ENCODE measurements around the gene HOXB5. TPM values are rescaled to one million over a fixed set of nuclear protein-coding genes. Genes with fewer than 3 reads are reported as not detected.
A peak's percentile ranks its signal among the peaks of the same experiment; 100 is the strongest.

HOXB5 gene
- total and polyA plus RNA-seq, 2 experiments from 2014 or later = 0.27 to 4.4 TPM

DNA sequence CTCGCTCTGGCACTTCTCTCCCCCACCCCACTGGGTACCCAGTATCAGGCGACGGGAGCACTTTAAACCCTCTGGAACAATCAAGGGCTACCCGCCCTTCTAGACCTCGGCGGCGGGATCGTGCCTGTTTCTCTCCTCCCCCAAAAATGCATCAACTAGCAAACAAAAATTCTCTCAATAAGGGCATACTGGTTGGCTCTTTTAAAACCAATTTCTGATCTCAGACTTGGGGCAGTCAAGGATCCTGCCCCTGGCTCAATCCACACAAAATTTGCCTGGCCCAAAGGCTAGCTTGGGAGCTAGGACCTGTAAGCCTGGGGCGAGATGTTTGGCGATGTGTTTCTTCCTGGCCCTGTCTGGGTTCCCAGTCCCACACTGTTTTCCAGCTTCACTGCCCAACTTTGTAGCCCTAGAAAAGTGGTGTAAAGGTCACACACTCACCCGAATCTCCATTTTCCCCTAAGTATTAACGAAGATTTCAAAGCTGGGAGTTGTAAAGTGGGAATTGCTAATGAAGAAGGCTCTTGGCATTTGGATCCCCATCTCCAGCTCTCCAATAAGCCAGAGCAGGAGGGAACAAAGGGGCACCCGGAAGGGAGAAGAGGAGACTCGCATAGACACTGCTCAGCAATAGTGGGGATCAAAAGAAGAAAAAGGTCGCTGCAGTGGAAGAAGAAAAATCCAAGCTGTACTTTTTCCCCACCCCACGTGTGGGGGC is 34.3 kb downstream of the HOXB5 start:
- H2AFZ ChIP-seq = no peak overlapping the region
- H4K20me1 ChIP-seq (ENCODE audit: insufficient read depth, poor library complexity, severe bottlenecking) = no peaks in the 10 kb centered on the region
- no peak overlapping the region for H3K27ac ChIP-seq
- DNase-seq (ENCODE audit: low spot score) = no peak
- peaks cover 87% of the 10 kb centered on the region for H3K27me3 ChIP-seq
- WGBS (ENCODE audit: low lambda C conversion rate, missing lambda C conversion rate) = 42% methylated on average over 16 of the region's 16 CpGs
- TF ChIP-seq EZH2 (IDR thresholded peaks at IDR 0.05; ENCODE audit: borderline replicate concordance) = peak; percentile 55
- TF ChIP-seq, protein P1, sequence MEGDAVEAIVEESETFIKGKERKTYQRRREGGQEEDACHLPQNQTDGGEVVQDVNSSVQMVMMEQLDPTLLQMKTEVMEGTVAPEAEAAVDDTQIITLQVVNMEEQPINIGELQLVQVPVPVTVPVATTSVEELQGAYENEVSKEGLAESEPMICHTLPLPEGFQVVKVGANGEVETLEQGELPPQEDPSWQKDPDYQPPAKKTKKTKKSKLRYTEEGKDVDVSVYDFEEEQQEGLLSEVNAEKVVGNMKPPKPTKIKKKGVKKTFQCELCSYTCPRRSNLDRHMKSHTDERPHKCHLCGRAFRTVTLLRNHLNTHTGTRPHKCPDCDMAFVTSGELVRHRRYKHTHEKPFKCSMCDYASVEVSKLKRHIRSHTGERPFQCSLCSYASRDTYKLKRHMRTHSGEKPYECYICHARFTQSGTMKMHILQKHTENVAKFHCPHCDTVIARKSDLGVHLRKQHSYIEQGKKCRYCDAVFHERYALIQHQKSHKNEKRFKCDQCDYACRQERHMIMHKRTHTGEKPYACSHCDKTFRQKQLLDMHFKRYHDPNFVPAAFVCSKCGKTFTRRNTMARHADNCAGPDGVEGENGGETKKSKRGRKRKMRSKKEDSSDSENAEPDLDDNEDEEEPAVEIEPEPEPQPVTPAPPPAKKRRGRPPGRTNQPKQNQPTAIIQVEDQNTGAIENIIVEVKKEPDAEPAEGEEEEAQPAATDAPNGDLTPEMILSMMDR (IDR thresholded peaks at IDR 0.05; ENCODE audit: poor library complexity) = no peak
- TF ChIP-seq EZH2phosphoT487 (IDR thresholded peaks at IDR 0.05; ENCODE audit: low read depth, severe bottlenecking, unreplicated experiment) = no peak
- H3K4me3 ChIP-seq = no peak overlapping the region
- peaks cover 60% of the 10 kb centered on the region for H3K4me1 ChIP-seq (ENCODE audit: insufficient read depth)
- no peaks in the 10 kb centered on the region for H3K9me2 ChIP-seq (replicated peaks; ENCODE audit: insufficient read depth)
- peak overlapping the region; percentile 19 for H3K4me2 ChIP-seq
- no peaks in the 10 kb centered on the region for H3K9me3 ChIP-seq (ENCODE audit: low read depth)
- H3K36me3 ChIP-seq (replicated peaks; ENCODE audit: insufficient read depth, low read depth) = no peaks in the 10 kb centered on the region
- peaks cover 36% of the 10 kb centered on the region for H3K79me2 ChIP-seq

DNA sequence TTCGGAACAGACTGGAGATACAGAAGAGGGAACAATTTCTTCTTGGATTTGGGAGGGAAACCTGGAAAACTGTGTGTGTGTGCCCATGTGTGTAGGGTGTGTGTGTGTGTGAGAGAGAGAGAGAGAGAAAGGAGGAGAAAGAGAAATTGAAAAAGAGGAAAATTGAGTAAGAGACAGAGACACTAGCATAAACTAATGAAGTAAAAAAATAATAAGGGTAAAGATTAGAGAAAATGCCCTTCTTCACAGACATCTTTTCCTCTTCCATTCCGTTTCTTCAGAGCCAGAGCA is 34.8 kb downstream of the HOXB5 start:
- H3K27ac ChIP-seq = no peak overlapping the region
- no peak overlapping the region for H3K4me2 ChIP-seq
- TF ChIP-seq EZH2 (IDR thresholded peaks at IDR 0.05; ENCODE audit: borderline replicate concordance) (no peak), EZH2phosphoT487 (IDR thresholded peaks at IDR 0.05; ENCODE audit: low read depth, severe bottlenecking, unreplicated experiment) (no peak)
- TF ChIP-seq, protein P1 (IDR thresholded peaks at IDR 0.05; ENCODE audit: poor library complexity) = no peak
- no peak for DNase-seq (ENCODE audit: low spot score)
- no peaks in the 10 kb centered on the region for H4K20me1 ChIP-seq (ENCODE audit: insufficient read depth, poor library complexity, severe bottlenecking)
- no peaks in the 10 kb centered on the region for H3K9me2 ChIP-seq (replicated peaks; ENCODE audit: insufficient read depth)
- peaks cover 40% of the 10 kb centered on the region for H3K79me2 ChIP-seq
- H2AFZ ChIP-seq = no peak overlapping the region
- 52% methylated on average over 2 of the region's 2 CpGs for WGBS (ENCODE audit: low lambda C conversion rate, missing lambda C conversion rate)
- H3K27me3 ChIP-seq = peaks cover 90% of the 10 kb centered on the region
- H3K9me3 ChIP-seq (ENCODE audit: low read depth) = no peaks in the 10 kb centered on the region
- peaks cover 62% of the 10 kb centered on the region for H3K4me1 ChIP-seq (ENCODE audit: insufficient read depth)
- no peak overlapping the region for H3K4me3 ChIP-seq
- no peaks in the 10 kb centered on the region for H3K36me3 ChIP-seq (replicated peaks; ENCODE audit: insufficient read depth, low read depth)

DNA sequence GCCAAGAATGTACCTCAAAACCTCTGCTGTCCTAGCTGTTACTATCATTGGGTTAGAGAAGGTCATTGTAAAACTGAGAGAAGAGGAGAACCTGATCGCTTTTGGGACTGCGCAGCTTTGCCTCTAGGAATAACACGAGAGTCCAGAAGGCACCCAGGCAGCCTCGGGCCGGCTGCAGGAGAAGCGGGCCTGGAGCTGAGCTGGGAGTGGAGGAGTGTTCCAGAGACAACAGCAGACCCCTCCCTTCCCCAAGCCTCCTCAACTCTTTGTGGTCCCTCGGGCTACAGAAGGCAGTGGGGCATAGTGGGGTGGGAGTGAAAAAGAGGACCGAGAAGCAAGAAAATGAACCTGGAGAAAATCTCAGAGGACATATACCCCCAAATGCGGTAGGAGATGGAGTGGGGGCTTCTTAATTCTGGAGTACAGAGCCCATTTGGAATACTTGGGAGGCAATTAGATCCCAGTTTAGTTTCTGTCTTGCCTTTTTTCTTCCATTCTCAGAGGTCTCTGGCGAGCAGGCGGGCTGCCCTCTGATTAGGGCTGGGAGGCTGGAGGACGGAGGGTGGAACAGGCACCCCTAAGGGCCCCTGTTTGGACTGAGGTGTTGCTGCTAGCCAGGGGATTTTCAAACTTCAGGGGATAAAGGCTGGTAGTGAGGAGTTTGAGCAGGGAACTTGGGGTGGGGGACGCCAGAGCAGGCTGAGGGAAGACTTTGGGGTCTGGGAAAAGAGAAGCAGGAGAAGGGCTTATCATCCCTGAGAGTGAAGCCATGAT is 35.3 kb downstream of the HOXB5 start:
- Histone ChIP-seq H3K9me2 (replicated peaks; ENCODE audit: insufficient read depth) (no peaks in the 10 kb centered on the region), H3K27me3 (peaks cover 90% of the 10 kb centered on the region), H2AFZ (no peak overlapping the region), H3K4me3 (no peak overlapping the region), H3K4me1 (ENCODE audit: insufficient read depth) (peaks cover 60% of the 10 kb centered on the region), H3K27ac (no peak overlapping the region), H3K9me3 (ENCODE audit: low read depth) (no peaks in the 10 kb centered on the region), H3K79me2 (peaks cover 35% of the 10 kb centered on the region), H4K20me1 (ENCODE audit: insufficient read depth, poor library complexity, severe bottlenecking) (no peaks in the 10 kb centered on the region), H3K36me3 (replicated peaks; ENCODE audit: insufficient read depth, low read depth) (no peaks in the 10 kb centered on the region), H3K4me2 (no peak overlapping the region)
- WGBS (ENCODE audit: low lambda C conversion rate, missing lambda C conversion rate) = 47% methylated on average over 13 of the region's 13 CpGs
- no peak for DNase-seq (ENCODE audit: low spot score)
- TF ChIP-seq EZH2phosphoT487 (IDR thresholded peaks at IDR 0.05; ENCODE audit: low read depth, severe bottlenecking, unreplicated experiment) (no peak), EZH2 (IDR thresholded peaks at IDR 0.05; ENCODE audit: borderline replicate concordance) (no peak)
- TF ChIP-seq, protein P1 (IDR thresholded peaks at IDR 0.05; ENCODE audit: poor library complexity) = no peak
